Adrenal gland (tissue), 5 donors: ENCODE data around the gene CEACAM18.

Experiments used
- CTCF ChIP-seq, 6 experiments: fragments of 450-650 bp in 4 of 6; fragments of 200-600 bp in 2 of 6; sonication (generic) in 1 of 6; IDR thresholded peaks; 1 replicate in 5 of 6; 2 replicates in 1 of 6; pipeline versions ENCODE4 v1.5.1 to v1.8.0; 2016 to 2021; ENCODE audit warnings: antibody characterized with exemption in 6 of 6, mild to moderate bottlenecking in 2 of 6, moderate library complexity in 1 of 6
- POLR2A ChIP-seq, 2 donors: fragments of 450-650 bp; IDR thresholded peaks; one replicate each; pipeline ENCODE4 v1.6.1; 2017; ENCODE audit warnings: antibody characterized with exemption in 2 of 2, mild to moderate bottlenecking in 2 of 2, moderate library complexity in 1 of 2
- donor health status: DM: no; HTN: no; CAD: no.

- TF ChIP-seq CTCF (IDR thresholded peaks at IDR 0.05) (no peak), POLR2A (IDR thresholded peaks at IDR 0.05) (no peak)
Measured at GRCh38 chr19:51489113-51489512, 10.8 kb downstream of the CEACAM18 start.
